ENCODE results near the gene ZNF740. TPM values are rescaled to one million over a fixed set of nuclear protein-coding genes. Genes with fewer than 3 reads are reported as not detected.
"Not testable (repeated sequence)": the region's sequence is repeated elsewhere in the genome, so short reads cannot be mapped to it uniquely, and the experiment has no call there.

The ZNF740 gene
- total and polyA plus RNA-seq, 2 experiments from 2014 or later: 3.9 to 6.5 TPM

DNA sequence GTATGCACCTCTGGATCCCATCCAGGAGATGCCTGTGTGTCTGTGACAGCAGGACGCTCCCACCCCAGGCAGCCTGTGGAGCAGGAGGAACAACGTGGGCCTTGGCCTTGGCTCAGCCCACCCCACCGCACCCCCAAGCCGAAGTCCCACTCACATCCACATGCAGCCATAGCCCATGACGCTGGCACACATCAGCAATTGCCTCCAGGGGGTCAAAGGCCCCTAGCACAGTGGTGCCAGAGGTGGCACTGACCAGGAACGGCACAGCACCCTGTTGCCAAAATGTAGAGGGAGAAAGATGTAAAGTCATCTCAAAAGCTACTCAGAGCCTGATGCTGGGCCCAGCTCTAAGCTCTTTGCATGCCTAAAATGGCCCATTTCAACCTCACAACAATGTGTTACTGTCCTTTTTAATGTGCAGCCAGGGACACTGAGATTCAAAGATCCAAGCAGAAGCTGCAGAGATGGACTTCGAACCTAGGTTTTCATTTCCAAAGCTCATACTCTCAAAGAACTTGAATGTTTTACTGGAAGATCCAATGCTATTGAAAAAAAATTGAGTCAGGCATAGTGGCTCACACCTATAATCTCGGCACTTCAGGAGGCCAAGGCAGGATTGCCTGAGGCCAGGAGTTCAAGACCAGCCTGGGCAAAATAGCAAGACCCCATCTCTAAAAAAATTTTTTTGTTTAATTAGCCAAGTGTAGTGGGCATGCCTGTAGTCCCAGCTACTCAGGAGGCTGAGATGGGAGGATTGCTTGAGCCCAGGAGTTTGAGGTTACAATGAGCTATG lies 19.2 kb upstream of the ZNF740 start:
- Histone ChIP-seq H3K4me1 (ENCODE audit: insufficient read depth) (no peaks in the 10 kb centered on the region), H3K9ac (no peak overlapping the region), H4K20me1 (ENCODE audit: insufficient read depth) (no peaks in the 10 kb centered on the region), H3K9me3 (ENCODE audit: low read depth) (no peaks in the 10 kb centered on the region), H3K79me2 (ENCODE audit: insufficient read depth) (no peaks in the 10 kb centered on the region), H3K4me3 (no peak overlapping the region), H3K27me3 (replicated peaks; ENCODE audit: insufficient read depth) (no peaks in the 10 kb centered on the region), H3F3A (ENCODE audit: insufficient read depth) (no peaks in the 10 kb centered on the region), H3K36me3 (ENCODE audit: low read depth) (peaks cover 11% of the 10 kb centered on the region), H3K27ac (no peak overlapping the region), H3K4me2 (ENCODE audit: unreplicated experiment) (no peak overlapping the region), H2AFZ (no peak overlapping the region), H3K9me2 (ENCODE audit: insufficient read depth) (no peaks in the 10 kb centered on the region)
- 89 to 93% methylated on average over 8 of the region's 8 CpGs for WGBS, 2 experiments (ENCODE audit: low coverage in 1 of 2, low lambda C conversion rate in 2 of 2, missing lambda C conversion rate in 2 of 2)
- TF ChIP-seq EZH2phosphoT487 (IDR thresholded peaks at IDR 0.05; ENCODE audit: insufficient read depth, low read depth) (no peak), EZH2 (IDR thresholded peaks at IDR 0.05; ENCODE audit: insufficient read depth, poor library complexity, severe bottlenecking) (no peak)
- no peak for DNase-seq
- in situ Hi-C loops (cut with MboI): no loop called here

DNA sequence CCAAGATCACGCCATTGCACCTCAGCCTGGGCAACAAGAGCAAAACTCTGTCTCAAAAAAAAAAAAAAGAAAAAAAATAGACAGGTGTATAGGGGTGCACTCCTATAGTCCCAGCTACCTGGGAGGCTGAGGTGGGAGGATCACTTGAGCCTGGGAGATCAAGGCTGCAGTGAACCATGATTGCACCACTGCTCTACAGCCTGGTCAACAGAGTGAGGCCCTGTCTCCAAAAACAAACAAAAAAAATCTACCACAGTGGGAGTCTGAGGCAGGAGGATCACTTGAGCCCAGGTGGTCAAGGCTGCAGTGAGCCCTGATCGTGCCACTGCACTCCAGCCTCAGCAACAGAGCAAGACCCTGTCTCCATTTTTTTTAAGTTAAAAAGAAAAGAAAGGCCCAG lies 17.5 kb upstream of the ZNF740 start:
- H3K9ac ChIP-seq; H3K9me3 ChIP-seq (ENCODE audit: low read depth); H2AFZ ChIP-seq; in situ Hi-C loops (cut with MboI); H3K27ac ChIP-seq; H3K79me2 ChIP-seq (ENCODE audit: insufficient read depth); H3K4me1 ChIP-seq (ENCODE audit: insufficient read depth); DNase-seq; H3K36me3 ChIP-seq (ENCODE audit: low read depth); H3F3A ChIP-seq (ENCODE audit: insufficient read depth); H3K4me3 ChIP-seq; H3K27me3 ChIP-seq (replicated peaks; ENCODE audit: insufficient read depth); H3K4me2 ChIP-seq (ENCODE audit: unreplicated experiment); H4K20me1 ChIP-seq (ENCODE audit: insufficient read depth); H3K9me2 ChIP-seq (ENCODE audit: insufficient read depth): not testable (repeated sequence)
- 96% methylated on average over 2 of the region's 2 CpGs for WGBS, 2 experiments (ENCODE audit: low coverage in 1 of 2, low lambda C conversion rate in 2 of 2, missing lambda C conversion rate in 2 of 2)

DNA sequence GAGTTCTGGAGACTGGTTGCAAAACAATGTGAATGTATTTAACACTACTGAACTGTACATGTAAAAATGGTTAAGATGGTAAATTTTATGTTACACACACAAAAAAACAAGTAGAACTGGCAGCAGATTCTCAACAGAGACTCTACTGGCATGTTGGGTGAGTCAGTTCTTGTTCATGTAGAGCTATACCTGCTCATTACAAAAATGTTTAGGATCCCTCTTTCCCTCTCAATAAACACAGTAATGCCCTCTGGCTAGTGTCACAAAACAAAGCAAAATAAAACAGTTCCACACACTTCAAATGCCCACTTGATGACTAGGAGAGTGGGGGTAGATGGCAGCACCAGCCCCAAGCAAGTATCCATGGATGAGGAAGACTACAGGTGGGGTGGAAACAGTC lies 13.7 kb upstream of the ZNF740 start:
- Histone ChIP-seq H3K27me3 (replicated peaks; ENCODE audit: insufficient read depth) (no peaks in the 10 kb centered on the region), H3K27ac (no peak overlapping the region), H4K20me1 (ENCODE audit: insufficient read depth) (no peaks in the 10 kb centered on the region), H3K79me2 (ENCODE audit: insufficient read depth) (no peaks in the 10 kb centered on the region), H3K4me1 (ENCODE audit: insufficient read depth) (peaks cover 8% of the 10 kb centered on the region), H3K9me2 (ENCODE audit: insufficient read depth) (no peaks in the 10 kb centered on the region), H3K4me3 (no peak overlapping the region), H3K36me3 (ENCODE audit: low read depth) (no peaks in the 10 kb centered on the region; the same call in none of the 2 replicates), H3K9me3 (ENCODE audit: low read depth) (no peaks in the 10 kb centered on the region), H3K9ac (no peak overlapping the region), H2AFZ (no peak overlapping the region), H3K4me2 (ENCODE audit: unreplicated experiment) (no peak overlapping the region), H3F3A (ENCODE audit: insufficient read depth) (0 out of 2 replicates have a peak, but pooled peaks cover 2% of the 10 kb centered on the region)
- DNase-seq: no peak
- in situ Hi-C loops (cut with MboI): no loop called here
- no peak for TF ChIP-seq EZH2phosphoT487 (IDR thresholded peaks at IDR 0.05; ENCODE audit: insufficient read depth, low read depth)
- TF ChIP-seq EZH2 (IDR thresholded peaks at IDR 0.05; ENCODE audit: insufficient read depth, poor library complexity, severe bottlenecking): no peak

DNA sequence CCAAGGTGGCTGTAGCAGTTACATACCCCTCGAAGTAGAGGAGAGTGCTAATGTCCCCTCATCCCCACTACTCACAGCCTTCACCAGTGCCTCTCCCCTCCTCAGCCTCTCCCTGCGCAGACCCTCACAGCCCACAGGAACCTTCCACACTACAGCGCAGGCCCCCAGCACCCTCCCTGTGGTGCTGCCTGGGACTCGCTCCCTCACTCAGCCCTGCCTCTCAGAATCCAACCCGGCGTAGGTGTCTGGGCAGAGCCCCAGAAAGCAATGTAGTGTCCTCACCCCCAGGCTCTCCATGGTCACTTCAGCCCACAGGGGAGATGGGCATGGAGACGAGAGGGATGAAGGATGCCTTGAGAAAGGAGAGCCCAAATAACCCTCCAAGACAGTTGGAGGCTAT lies 10.9 kb upstream of the ZNF740 start:
- no peak overlapping the region for H3K9ac ChIP-seq
- no peak overlapping the region for H3K4me3 ChIP-seq
- TF ChIP-seq EZH2 (IDR thresholded peaks at IDR 0.05; ENCODE audit: insufficient read depth, poor library complexity, severe bottlenecking) (no peak), EZH2phosphoT487 (IDR thresholded peaks at IDR 0.05; ENCODE audit: insufficient read depth, low read depth) (no peak)
- H4K20me1 ChIP-seq (ENCODE audit: insufficient read depth): no peaks in the 10 kb centered on the region
- no peaks in the 10 kb centered on the region for H3K27me3 ChIP-seq (replicated peaks; ENCODE audit: insufficient read depth)
- no peaks in the 10 kb centered on the region; the same call in 1 of the 2 replicates for H3K36me3 ChIP-seq (ENCODE audit: low read depth)
- H3K4me1 ChIP-seq (ENCODE audit: insufficient read depth): peaks cover 30% of the 10 kb centered on the region
- no peaks in the 10 kb centered on the region for H3K9me2 ChIP-seq (ENCODE audit: insufficient read depth)
- H3K4me2 ChIP-seq (ENCODE audit: unreplicated experiment): no peak overlapping the region
- DNase-seq: no peak
- H2AFZ ChIP-seq: no peak overlapping the region
- no peaks in the 10 kb centered on the region for H3K9me3 ChIP-seq (ENCODE audit: low read depth)
- H3F3A ChIP-seq (ENCODE audit: insufficient read depth): peaks cover 22% of the 10 kb centered on the region
- no peak overlapping the region for H3K27ac ChIP-seq
- WGBS, 2 experiments (ENCODE audit: low coverage in 1 of 2, low lambda C conversion rate in 2 of 2, missing lambda C conversion rate in 2 of 2): 97 to 100% methylated on average over 7 of the region's 7 CpGs
- in situ Hi-C loops (cut with MboI): no loop called here
- H3K79me2 ChIP-seq (ENCODE audit: insufficient read depth): no peaks in the 10 kb centered on the region

DNA sequence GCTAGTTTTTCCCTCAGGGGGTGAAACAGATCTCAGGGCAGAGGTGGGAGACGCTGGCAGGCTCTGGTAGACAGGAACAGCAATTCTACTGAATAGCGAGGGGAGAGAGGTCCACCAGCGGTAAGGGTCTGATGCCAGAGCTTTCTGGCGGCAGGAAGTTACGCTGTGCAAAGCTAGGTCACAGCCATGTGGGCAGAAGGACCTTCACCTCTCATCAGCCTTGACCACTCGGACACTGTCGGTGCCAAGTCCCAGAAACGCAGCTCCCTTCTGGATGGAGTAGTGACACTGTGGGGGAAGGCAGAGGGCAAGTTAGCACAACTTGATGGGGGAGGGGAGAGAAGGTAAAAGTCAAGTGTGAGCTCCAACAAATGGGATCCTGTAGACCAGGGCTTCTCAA lies 10.3 kb upstream of the ZNF740 start:
- Histone ChIP-seq H3K27ac (no peak overlapping the region), H3K9ac (no peak overlapping the region), H3K79me2 (ENCODE audit: insufficient read depth) (no peaks in the 10 kb centered on the region), H3K36me3 (ENCODE audit: low read depth) (no peaks in the 10 kb centered on the region), H3K9me3 (ENCODE audit: low read depth) (no peaks in the 10 kb centered on the region), H3F3A (ENCODE audit: insufficient read depth) (peaks cover 28% of the 10 kb centered on the region), H4K20me1 (ENCODE audit: insufficient read depth) (no peaks in the 10 kb centered on the region), H3K4me1 (ENCODE audit: insufficient read depth) (peaks cover 36% of the 10 kb centered on the region), H2AFZ (no peak overlapping the region), H3K9me2 (ENCODE audit: insufficient read depth) (no peaks in the 10 kb centered on the region), H3K27me3 (replicated peaks; ENCODE audit: insufficient read depth) (no peaks in the 10 kb centered on the region), H3K4me3 (no peak overlapping the region), H3K4me2 (ENCODE audit: unreplicated experiment) (no peak overlapping the region)
- no peak for TF ChIP-seq EZH2 (IDR thresholded peaks at IDR 0.05; ENCODE audit: insufficient read depth, poor library complexity, severe bottlenecking)
- TF ChIP-seq EZH2phosphoT487 (IDR thresholded peaks at IDR 0.05; ENCODE audit: insufficient read depth, low read depth): no peak
- in situ Hi-C loops (cut with MboI): no loop called here
- WGBS, 2 experiments (ENCODE audit: low coverage in 1 of 2, low lambda C conversion rate in 2 of 2, missing lambda C conversion rate in 2 of 2): 84 to 86% methylated on average over 8 of the region's 8 CpGs
- DNase-seq: no peak

All from GM23248 (cell line).